Measurements from ENCODE around the gene PPIE.

GRCh38 chr1:39812913-39813312 is 74.2 kb downstream of the PPIE start:
- TF ChIP-seq POLR2AphosphoS5 (IDR thresholded peaks at IDR 0.05), result no peak
- TF ChIP-seq CTCF (IDR thresholded peaks at IDR 0.05), result no peak

Measured in prostate gland (tissue), 2 donors.